ENCODE data around the gene ANP32E.

The ANP32E gene

DNA sequence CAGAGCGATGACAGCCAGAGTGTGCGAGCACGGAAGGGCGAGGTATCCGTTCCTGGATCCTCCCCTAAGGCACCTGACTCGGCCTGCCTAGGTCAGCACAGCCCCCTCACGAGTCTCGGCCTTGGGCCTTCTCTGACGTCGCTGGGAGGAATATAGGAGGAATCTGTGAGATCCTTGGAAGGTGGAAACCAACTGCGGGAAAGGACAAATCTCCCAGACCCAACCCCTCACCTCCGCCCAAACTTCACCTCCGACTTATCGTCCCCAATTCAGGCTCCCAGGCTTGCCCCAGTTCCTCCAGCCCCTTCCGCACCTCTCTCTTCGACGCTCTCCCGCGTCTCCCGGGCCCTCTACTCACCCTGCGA is 32.4 kb upstream of the ANP32E start:
- H3K36me3 ChIP-seq (ENCODE audit: control insufficient read depth, insufficient read depth, low read length) = peaks cover 6% of the 10 kb centered on the region
- peaks cover 22% of the 10 kb centered on the region for H3K79me2 ChIP-seq (ENCODE audit: control insufficient read depth, insufficient read depth, low read length)
- no peak overlapping the region for H4K5ac ChIP-seq (ENCODE audit: low read length)
- peak overlapping the region; percentile 36 for H3K27ac ChIP-seq (ENCODE audit: low read depth, low read length)
- no peak overlapping the region for H3K23ac ChIP-seq (ENCODE audit: low read length)
- DNase-seq = peak; percentile 42
- H2AK5ac ChIP-seq (ENCODE audit: low read length) = peak overlapping the region; percentile 18
- WGBS (ENCODE audit: extremely low coverage, insufficient coverage, low lambda C conversion rate) = no CpG with 5 or more reads among the region's 21 CpGs
- peak overlapping the region; percentile 100 for H3K56ac ChIP-seq (ENCODE audit: low read length)
- peaks cover 20% of the 10 kb centered on the region for H3K79me1 ChIP-seq (ENCODE audit: low read length)
- H2BK15ac ChIP-seq (replicated peaks; ENCODE audit: low read depth) = no peak overlapping the region
- peak overlapping the region; percentile 44 for H3K18ac ChIP-seq (ENCODE audit: low read length)
- peaks cover 10% of the 10 kb centered on the region for H3K4me1 ChIP-seq (ENCODE audit: control insufficient read depth, low read depth, low read length)
- peak overlapping the region; percentile 98 for H3K4me3 ChIP-seq (ENCODE audit: low read length)
- H3K4me2 ChIP-seq (ENCODE audit: low read length) = peak overlapping the region; percentile 93
- peak overlapping the region; percentile 99 for H3K9ac ChIP-seq (ENCODE audit: low read length)
- no peaks in the 10 kb centered on the region for H3K27me3 ChIP-seq (ENCODE audit: insufficient read depth, low read length, poor library complexity)
- H4K8ac ChIP-seq (ENCODE audit: low read depth, low read length) = peak overlapping the region; percentile 3
- peak overlapping the region; percentile 80 for H2BK5ac ChIP-seq (ENCODE audit: low read length)
- H3K4ac ChIP-seq (ENCODE audit: low read depth, low read length) = peak overlapping the region; percentile 61
- peak overlapping the region; percentile 29 for H2BK120ac ChIP-seq (ENCODE audit: low read depth, low read length)

DNA sequence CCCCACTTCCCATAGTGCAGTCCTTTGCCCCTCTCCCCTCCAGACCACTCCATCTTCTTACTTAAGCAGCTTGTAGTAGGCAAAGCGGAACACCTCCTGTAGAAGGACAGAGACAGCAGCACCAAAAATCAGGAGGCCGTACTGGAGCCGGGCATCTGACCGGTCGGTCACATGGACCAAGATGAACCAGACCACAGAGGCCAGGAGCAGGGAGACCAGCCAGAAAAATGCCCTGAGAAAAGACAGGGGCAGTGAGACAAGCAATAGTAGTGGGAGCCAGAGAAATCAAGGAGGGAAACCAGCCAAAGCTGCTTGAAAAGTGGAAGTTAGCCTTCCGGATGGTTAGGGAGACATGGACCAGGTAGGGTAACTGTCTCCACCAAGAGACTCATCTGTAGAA is 32.0 kb upstream of the ANP32E start:
- Histone ChIP-seq H2BK5ac (ENCODE audit: low read length) (no peak overlapping the region), H3K4ac (ENCODE audit: low read depth, low read length) (no peak overlapping the region), H3K27ac (ENCODE audit: low read depth, low read length) (no peak overlapping the region), H3K9ac (ENCODE audit: low read length) (peak overlapping the region; percentile 99), H3K4me3 (ENCODE audit: low read length) (peak overlapping the region; percentile 98), H3K79me1 (ENCODE audit: low read length) (peaks cover 20% of the 10 kb centered on the region), H3K18ac (ENCODE audit: low read length) (no peak overlapping the region), H3K79me2 (ENCODE audit: control insufficient read depth, insufficient read depth, low read length) (peaks cover 22% of the 10 kb centered on the region), H3K36me3 (ENCODE audit: control insufficient read depth, insufficient read depth, low read length) (peaks cover 6% of the 10 kb centered on the region), H3K27me3 (ENCODE audit: insufficient read depth, low read length, poor library complexity) (no peaks in the 10 kb centered on the region), H4K5ac (ENCODE audit: low read length) (no peak overlapping the region), H2AK5ac (ENCODE audit: low read length) (peak overlapping the region; percentile 88), H3K23ac (ENCODE audit: low read length) (no peak overlapping the region), H3K4me1 (ENCODE audit: control insufficient read depth, low read depth, low read length) (peaks cover 10% of the 10 kb centered on the region), H4K8ac (ENCODE audit: low read depth, low read length) (no peak overlapping the region), H3K4me2 (ENCODE audit: low read length) (peak overlapping the region; percentile 93), H2BK15ac (replicated peaks; ENCODE audit: low read depth) (no peak overlapping the region), H3K56ac (ENCODE audit: low read length) (peak overlapping the region; percentile 100), H2BK120ac (ENCODE audit: low read depth, low read length) (no peak overlapping the region)
- DNase-seq = no peak
- no CpG with 5 or more reads among the region's 6 CpGs for WGBS (ENCODE audit: extremely low coverage, insufficient coverage, low lambda C conversion rate)

DNA sequence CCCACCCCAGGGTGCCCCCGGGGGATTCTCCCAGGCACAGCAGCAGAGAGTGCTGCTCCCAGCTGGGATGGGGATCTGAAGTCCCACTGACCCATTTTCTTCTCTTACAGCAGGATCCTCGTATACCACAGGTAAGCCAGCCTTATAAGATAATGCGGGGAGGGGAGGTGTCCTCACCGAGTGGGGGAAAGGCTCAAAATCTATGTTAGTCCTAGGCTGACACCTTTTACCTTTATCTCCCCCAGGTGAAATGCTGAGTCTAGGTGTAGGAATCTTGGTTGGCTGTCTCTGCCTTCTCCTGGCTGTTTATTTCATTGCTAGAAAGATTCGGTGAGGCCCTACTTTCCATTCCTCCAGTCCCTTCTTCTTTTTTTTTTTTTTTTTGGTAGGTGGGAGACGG is 27.6 kb upstream of the ANP32E start:
- H2BK15ac ChIP-seq (replicated peaks; ENCODE audit: low read depth) = no peak overlapping the region
- no peak overlapping the region for H3K9ac ChIP-seq (ENCODE audit: low read length)
- H3K4ac ChIP-seq (ENCODE audit: low read depth, low read length) = no peak overlapping the region
- H3K79me1 ChIP-seq (ENCODE audit: low read length) = peaks cover 26% of the 10 kb centered on the region
- H3K27me3 ChIP-seq (ENCODE audit: insufficient read depth, low read length, poor library complexity) = no peaks in the 10 kb centered on the region
- H2AK5ac ChIP-seq (ENCODE audit: low read length) = no peak overlapping the region
- no peak overlapping the region for H3K23ac ChIP-seq (ENCODE audit: low read length)
- no peak overlapping the region for H3K18ac ChIP-seq (ENCODE audit: low read length)
- no peak overlapping the region for H4K5ac ChIP-seq (ENCODE audit: low read length)
- peaks cover 12% of the 10 kb centered on the region for H3K4me1 ChIP-seq (ENCODE audit: control insufficient read depth, low read depth, low read length)
- no peak overlapping the region for H3K27ac ChIP-seq (ENCODE audit: low read depth, low read length)
- no peak overlapping the region for H2BK120ac ChIP-seq (ENCODE audit: low read depth, low read length)
- no peak overlapping the region for H3K4me2 ChIP-seq (ENCODE audit: low read length)
- no peak overlapping the region for H4K8ac ChIP-seq (ENCODE audit: low read depth, low read length)
- H3K79me2 ChIP-seq (ENCODE audit: control insufficient read depth, insufficient read depth, low read length) = peaks cover 28% of the 10 kb centered on the region
- no peak overlapping the region for H3K4me3 ChIP-seq (ENCODE audit: low read length)
- no peak for DNase-seq
- no peak overlapping the region for H3K56ac ChIP-seq (ENCODE audit: low read length)
- WGBS (ENCODE audit: extremely low coverage, insufficient coverage, low lambda C conversion rate) = no CpG with 5 or more reads among the region's 6 CpGs
- H2BK5ac ChIP-seq (ENCODE audit: low read length) = no peak overlapping the region
- H3K36me3 ChIP-seq (ENCODE audit: control insufficient read depth, insufficient read depth, low read length) = peaks cover 6% of the 10 kb centered on the region

DNA sequence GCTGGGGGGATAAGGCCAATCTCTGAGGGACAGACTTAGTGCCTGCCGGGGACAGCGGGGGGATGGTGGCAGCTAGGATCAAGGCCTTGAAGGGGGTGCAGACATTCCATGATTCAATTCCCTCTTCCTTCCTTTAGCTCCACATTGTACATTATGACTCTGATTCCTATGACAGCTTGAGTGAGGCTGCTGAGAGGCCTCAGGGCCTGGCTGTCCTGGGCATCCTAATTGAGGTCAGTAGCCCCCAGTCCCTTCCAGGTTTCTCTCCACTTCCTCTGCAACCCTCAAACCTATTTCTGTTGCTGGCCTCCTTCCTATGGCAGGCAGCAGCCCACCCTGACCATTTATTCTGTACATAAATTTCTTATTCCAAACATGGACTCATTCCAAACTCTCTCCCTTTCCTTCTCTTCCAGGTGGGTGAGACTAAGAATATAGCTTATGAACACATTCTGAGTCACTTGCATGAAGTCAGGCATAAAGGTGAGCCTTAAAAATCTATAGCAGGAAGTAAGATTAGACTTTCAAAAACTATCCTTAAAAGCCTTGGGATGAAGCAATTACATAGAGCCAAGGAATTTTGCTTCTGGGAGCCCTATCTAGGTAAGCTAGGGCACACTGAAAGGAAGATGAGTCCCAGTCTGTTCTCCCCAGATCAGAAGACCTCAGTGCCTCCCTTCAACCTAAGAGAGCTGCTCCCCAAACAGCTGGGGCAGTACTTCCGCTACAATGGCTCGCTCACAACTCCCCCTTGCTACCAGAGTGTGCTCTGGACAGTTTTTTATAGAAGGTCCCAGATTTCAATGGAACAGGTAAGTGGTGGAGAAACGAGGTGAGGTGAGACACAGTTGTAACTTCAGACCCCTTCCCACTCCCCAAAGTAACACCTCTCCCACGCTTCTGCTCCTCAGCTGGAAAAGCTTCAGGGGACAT is 26.7 kb upstream of the ANP32E start:
- Histone ChIP-seq H3K4ac (ENCODE audit: low read depth, low read length) (no peak overlapping the region), H2BK5ac (ENCODE audit: low read length) (no peak overlapping the region), H3K18ac (ENCODE audit: low read length) (no peak overlapping the region), H3K23ac (ENCODE audit: low read length) (no peak overlapping the region), H4K5ac (ENCODE audit: low read length) (no peak overlapping the region), H3K36me3 (ENCODE audit: control insufficient read depth, insufficient read depth, low read length) (peaks cover 6% of the 10 kb centered on the region), H4K8ac (ENCODE audit: low read depth, low read length) (no peak overlapping the region), H2AK5ac (ENCODE audit: low read length) (no peak overlapping the region), H3K4me1 (ENCODE audit: control insufficient read depth, low read depth, low read length) (peaks cover 9% of the 10 kb centered on the region), H3K9ac (ENCODE audit: low read length) (no peak overlapping the region), H3K79me2 (ENCODE audit: control insufficient read depth, insufficient read depth, low read length) (peaks cover 20% of the 10 kb centered on the region), H2BK15ac (replicated peaks; ENCODE audit: low read depth) (no peak overlapping the region), H3K4me2 (ENCODE audit: low read length) (no peak overlapping the region), H3K4me3 (ENCODE audit: low read length) (no peak overlapping the region), H3K56ac (ENCODE audit: low read length) (peak overlapping the region; percentile 3), H3K79me1 (ENCODE audit: low read length) (peaks cover 20% of the 10 kb centered on the region), H3K27ac (ENCODE audit: low read depth, low read length) (no peak overlapping the region), H3K27me3 (ENCODE audit: insufficient read depth, low read length, poor library complexity) (no peaks in the 10 kb centered on the region), H2BK120ac (ENCODE audit: low read depth, low read length) (no peak overlapping the region)
- DNase-seq = no peak
- WGBS (ENCODE audit: extremely low coverage, insufficient coverage, low lambda C conversion rate) = no CpG with 5 or more reads among the region's 6 CpGs

DNA sequence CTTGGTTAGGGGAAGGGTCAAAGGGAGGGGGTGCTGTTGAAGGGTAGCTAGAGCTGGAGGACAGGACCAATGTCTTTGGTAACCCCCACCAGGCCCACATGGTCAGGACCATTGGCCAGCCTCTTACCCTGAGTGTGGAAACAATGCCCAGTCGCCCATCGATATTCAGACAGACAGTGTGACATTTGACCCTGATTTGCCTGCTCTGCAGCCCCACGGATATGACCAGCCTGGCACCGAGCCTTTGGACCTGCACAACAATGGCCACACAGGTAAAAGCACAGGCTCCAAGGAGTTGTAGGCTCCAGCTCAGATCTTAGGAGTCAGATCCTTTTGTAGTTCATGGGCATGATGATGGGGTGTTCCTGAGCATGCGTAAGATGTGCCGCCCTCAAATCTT is 25.5 kb upstream of the ANP32E start:
- Histone ChIP-seq H4K8ac (ENCODE audit: low read depth, low read length) (no peak overlapping the region), H3K4me3 (ENCODE audit: low read length) (no peak overlapping the region), H3K23ac (ENCODE audit: low read length) (no peak overlapping the region), H3K36me3 (ENCODE audit: control insufficient read depth, insufficient read depth, low read length) (peaks cover 4% of the 10 kb centered on the region), H3K79me2 (ENCODE audit: control insufficient read depth, insufficient read depth, low read length) (peaks cover 8% of the 10 kb centered on the region), H3K4me1 (ENCODE audit: control insufficient read depth, low read depth, low read length) (peaks cover 8% of the 10 kb centered on the region), H4K5ac (ENCODE audit: low read length) (no peak overlapping the region), H3K9ac (ENCODE audit: low read length) (no peak overlapping the region), H3K4ac (ENCODE audit: low read depth, low read length) (no peak overlapping the region), H2AK5ac (ENCODE audit: low read length) (no peak overlapping the region), H2BK120ac (ENCODE audit: low read depth, low read length) (no peak overlapping the region), H2BK15ac (replicated peaks; ENCODE audit: low read depth) (no peak overlapping the region), H3K79me1 (ENCODE audit: low read length) (peaks cover 11% of the 10 kb centered on the region), H3K27me3 (ENCODE audit: insufficient read depth, low read length, poor library complexity) (no peaks in the 10 kb centered on the region), H3K18ac (ENCODE audit: low read length) (no peak overlapping the region), H3K27ac (ENCODE audit: low read depth, low read length) (no peak overlapping the region), H2BK5ac (ENCODE audit: low read length) (no peak overlapping the region), H3K56ac (ENCODE audit: low read length) (no peak overlapping the region), H3K4me2 (ENCODE audit: low read length) (no peak overlapping the region)
- no peak for DNase-seq
- whole genome bisulfite sequencing (ENCODE audit: extremely low coverage, insufficient coverage, low lambda C conversion rate) = no CpG with 5 or more reads among the region's 6 CpGs

Data from mesendoderm (in vitro differentiated cells).